Memory B cell (primary cell): Measurements from ENCODE around the gene GIPC2.
"Not testable (repeated sequence)": the region's sequence is repeated elsewhere in the genome, so short reads cannot be mapped to it uniquely, and the experiment has no call there.

Experiments
- ATAC-seq: fragments of 150-1000 bp; cut with Tn5 transposase; 2 replicates; pipeline ENCODE4 v1.10.0; 2021; ENCODE audit warnings: low read depth, mild to moderate bottlenecking, moderate library complexity
- DNase-seq, 2 donors: peaks; one replicate each; pipeline ENCODE4 v3.0.0; 2022; ENCODE audit warnings: low spot score in 2 of 2
- H3K27ac Mint-ChIP-seq: one replicate; pipeline ENCODE4 v1.8.0; 2022; ENCODE audit warnings: mild to moderate bottlenecking, moderate library complexity, mixed read lengths
- H3K27me3 Mint-ChIP-seq: one replicate; pipeline ENCODE4 v1.8.0; 2022; ENCODE audit warnings: mixed read lengths
- H3K36me3 Mint-ChIP-seq: one replicate; pipeline ENCODE4 v1.8.0; 2022; ENCODE audit warnings: mild to moderate bottlenecking, mixed read lengths
- H3K4me1 Mint-ChIP-seq: one replicate; pipeline ENCODE4 v1.8.0; 2022; ENCODE audit warnings: mixed read lengths
- H3K4me3 Mint-ChIP-seq: one replicate; pipeline ENCODE4 v1.8.0; 2022; ENCODE audit warnings: mild to moderate bottlenecking, moderate library complexity, mixed read lengths
- H3K9me3 Mint-ChIP-seq: one replicate; pipeline ENCODE4 v1.8.0; 2022; ENCODE audit warnings: mixed read lengths

GIPC2 gene

DNA sequence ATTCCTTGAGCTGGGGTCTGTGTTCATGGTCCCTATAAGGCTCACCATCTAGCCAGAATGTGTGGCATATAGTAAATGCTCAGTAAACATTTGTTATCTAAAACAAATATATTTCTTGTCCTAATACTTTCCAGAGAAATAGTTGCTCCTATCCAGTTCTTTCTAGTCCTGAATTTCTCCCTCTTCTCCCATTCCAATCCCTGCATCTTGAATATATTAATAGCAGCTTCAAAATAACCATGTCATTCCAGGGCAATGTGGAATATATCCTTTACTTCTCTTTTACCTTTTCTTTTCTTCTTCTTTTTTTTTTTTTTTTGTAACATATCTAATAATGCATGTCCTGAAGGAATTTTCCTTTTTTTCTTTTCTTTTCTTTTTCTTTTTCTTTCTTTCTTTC, 30.6 kb upstream of the GIPC2 start:
- H3K4me1 Mint-ChIP-seq, result no peaks in the 10 kb centered on the region
- no peak overlapping the region for H3K27ac Mint-ChIP-seq
- peaks cover 19% of the 10 kb centered on the region for H3K36me3 Mint-ChIP-seq
- no peak overlapping the region for H3K4me3 Mint-ChIP-seq
- DNase-seq, result no peak
- H3K9me3 Mint-ChIP-seq, result no peaks in the 10 kb centered on the region
- no peak for ATAC-seq
- no peaks in the 10 kb centered on the region for H3K27me3 Mint-ChIP-seq

DNA sequence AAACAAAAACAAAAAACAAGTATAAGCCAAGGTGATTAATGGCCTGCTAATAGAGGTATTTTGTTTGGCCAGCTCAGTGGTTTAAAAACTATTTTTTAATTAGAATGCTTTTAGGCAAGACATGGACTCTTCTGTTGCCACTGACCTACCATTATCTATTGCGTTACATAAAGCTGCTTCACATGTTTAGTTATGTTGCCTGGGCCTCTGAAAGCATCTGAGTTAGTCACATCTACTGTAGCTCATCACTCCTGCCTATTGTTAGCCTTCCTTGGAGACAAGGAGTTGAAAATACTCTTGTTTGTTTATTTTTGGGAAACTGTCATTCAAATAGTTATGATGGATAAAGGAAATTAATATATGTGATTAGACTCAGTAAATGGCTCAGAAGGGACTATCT, 26.7 kb upstream of the GIPC2 start:
- no peak overlapping the region for H3K27ac Mint-ChIP-seq
- DNase-seq (no peak), ATAC-seq (no peak)
- H3K27me3 Mint-ChIP-seq, result no peaks in the 10 kb centered on the region
- peaks cover 14% of the 10 kb centered on the region for H3K36me3 Mint-ChIP-seq
- H3K4me3 Mint-ChIP-seq, result no peak overlapping the region
- no peaks in the 10 kb centered on the region for H3K4me1 Mint-ChIP-seq
- peaks cover 2% of the 10 kb centered on the region for H3K9me3 Mint-ChIP-seq

DNA sequence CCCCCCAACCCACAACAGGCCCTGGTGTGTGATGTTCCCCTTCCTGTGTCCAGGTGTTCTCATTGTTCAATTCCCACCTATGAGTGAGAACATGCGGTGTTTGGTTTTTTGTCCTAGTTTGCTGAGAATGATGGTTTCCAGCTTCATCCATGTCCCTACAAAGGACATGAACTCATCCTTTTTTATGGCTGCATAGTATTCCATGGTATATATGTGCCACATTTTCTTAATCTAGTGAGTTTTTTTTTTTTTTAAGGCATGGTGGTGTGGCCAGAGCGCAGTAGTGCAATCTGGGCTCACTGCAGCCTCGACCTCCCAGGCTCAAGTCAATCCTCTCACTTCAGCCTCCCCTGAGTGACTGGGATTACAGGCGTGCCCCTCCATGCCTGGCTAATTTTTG, 24.6 kb upstream of the GIPC2 start:
- not testable (repeated sequence) for ATAC-seq, H3K9me3 Mint-ChIP-seq, H3K36me3 Mint-ChIP-seq, H3K27me3 Mint-ChIP-seq, H3K4me1 Mint-ChIP-seq, H3K4me3 Mint-ChIP-seq, DNase-seq, H3K27ac Mint-ChIP-seq

DNA sequence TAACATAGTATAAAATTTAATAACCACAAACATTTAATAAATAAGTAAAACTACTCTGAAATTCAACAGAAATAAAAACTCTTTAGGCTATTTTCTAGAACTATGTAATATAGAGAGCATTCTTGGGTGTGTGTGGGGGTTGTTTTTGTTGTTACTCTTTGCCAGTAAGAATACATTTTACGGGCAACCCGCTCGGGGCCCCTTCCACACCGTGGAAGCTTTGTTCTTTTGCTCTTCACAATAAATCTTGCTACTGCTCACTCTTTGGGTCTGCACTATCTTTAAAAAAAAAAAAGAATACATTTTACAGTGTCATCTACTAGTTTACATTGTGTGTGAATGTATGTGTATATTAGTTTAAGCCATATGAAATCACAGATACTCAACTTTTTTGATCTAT, 16.0 kb upstream of the GIPC2 start:
- ATAC-seq, result no peak
- DNase-seq, result no peak
- no peaks in the 10 kb centered on the region for H3K9me3 Mint-ChIP-seq
- no peak overlapping the region for H3K4me3 Mint-ChIP-seq
- H3K4me1 Mint-ChIP-seq, result no peaks in the 10 kb centered on the region
- peaks cover 5% of the 10 kb centered on the region for H3K27me3 Mint-ChIP-seq
- H3K36me3 Mint-ChIP-seq, result no peaks in the 10 kb centered on the region
- no peak overlapping the region for H3K27ac Mint-ChIP-seq

DNA sequence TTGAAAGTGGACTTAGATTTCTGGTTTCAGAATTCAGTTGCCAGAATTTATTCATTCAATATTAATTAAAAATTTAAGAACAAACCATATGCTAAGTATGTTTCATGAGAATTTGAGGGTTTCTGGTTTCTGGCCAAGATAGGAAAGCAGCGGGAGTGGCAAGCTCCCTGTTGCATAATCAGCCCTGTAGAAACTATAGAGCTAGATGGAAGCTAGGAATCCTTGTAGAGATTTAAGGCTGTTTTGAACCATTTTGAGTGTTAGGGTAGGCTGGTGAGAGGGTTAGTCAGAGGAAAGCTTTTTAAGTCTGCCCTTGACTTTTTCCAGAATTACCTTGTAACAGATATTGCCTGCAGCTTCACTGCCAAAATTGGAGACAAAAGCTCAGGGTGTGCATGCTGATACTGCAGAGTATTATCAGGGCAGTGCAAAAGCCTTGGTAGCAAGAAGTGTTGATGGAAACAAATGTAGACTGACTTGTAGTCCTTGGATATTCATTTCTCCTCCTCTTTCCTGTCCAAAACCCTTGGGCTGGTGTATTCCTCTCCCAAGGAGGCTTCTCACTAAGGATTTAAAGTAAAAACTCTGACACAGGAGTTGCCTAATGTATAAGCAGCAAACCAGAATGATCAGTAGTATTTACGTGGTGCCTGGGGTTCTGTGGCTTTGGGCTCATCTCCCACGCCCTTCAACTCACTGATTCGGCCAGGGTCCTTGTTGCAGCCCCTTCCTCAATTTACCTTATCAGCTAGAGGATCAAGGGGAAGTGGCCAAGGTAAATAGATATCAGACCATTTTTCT, 12.6 kb upstream of the GIPC2 start:
- DNase-seq, result no peak
- no peaks in the 10 kb centered on the region for H3K4me1 Mint-ChIP-seq
- H3K36me3 Mint-ChIP-seq, result no peaks in the 10 kb centered on the region
- H3K4me3 Mint-ChIP-seq, result no peak overlapping the region
- H3K27me3 Mint-ChIP-seq, result peaks cover 8% of the 10 kb centered on the region
- ATAC-seq, result no peak
- no peaks in the 10 kb centered on the region for H3K9me3 Mint-ChIP-seq
- no peak overlapping the region for H3K27ac Mint-ChIP-seq

DNA sequence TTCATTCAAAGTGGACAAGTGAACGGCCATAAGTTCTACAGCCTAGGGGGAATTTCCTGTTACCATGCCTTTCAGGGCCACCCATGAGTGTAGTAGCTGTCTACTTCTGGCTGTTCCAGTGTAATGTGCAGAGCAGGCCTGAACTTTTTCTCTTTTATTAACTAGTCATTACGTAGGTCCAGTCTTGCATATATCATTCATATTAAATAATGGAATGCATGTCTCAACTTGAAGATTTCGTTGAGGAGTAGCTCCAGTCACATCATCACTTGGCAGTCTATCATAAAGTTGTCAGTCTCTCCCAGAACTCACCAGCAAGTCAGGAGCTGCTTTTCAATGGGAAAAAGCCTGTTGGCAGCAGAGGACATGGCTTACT, 12.0 kb upstream of the GIPC2 start:
- Mint-ChIP-seq H3K27ac (no peak overlapping the region), H3K36me3 (no peaks in the 10 kb centered on the region), H3K9me3 (no peaks in the 10 kb centered on the region), H3K4me3 (no peak overlapping the region), H3K4me1 (no peaks in the 10 kb centered on the region), H3K27me3 (peaks cover 8% of the 10 kb centered on the region)
- no peak for DNase-seq
- ATAC-seq, result no peak

DNA sequence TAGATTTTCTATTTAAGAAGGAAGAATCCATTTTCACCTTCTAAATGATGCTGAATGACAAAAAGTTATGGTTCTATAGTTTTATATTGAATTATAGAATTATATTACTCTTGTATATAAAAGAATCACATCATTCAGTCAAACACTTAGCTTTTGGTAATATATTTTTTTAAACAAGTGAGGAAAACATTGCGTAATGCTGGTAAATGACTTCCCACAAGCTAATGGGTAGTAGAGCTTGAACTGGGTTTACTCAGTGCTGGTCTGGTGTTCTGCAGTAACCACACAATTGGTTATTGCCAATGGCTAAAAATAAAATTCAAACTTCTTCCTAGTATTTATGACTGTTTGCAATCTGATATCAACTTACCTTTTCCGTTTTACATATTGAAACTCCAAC, 10.6 kb upstream of the GIPC2 start:
- Mint-ChIP-seq H3K4me3 (no peak overlapping the region), H3K27me3 (peaks cover 8% of the 10 kb centered on the region), H3K4me1 (no peaks in the 10 kb centered on the region), H3K27ac (no peak overlapping the region), H3K9me3 (no peaks in the 10 kb centered on the region), H3K36me3 (no peaks in the 10 kb centered on the region)
- ATAC-seq (no peak), DNase-seq (no peak)

DNA sequence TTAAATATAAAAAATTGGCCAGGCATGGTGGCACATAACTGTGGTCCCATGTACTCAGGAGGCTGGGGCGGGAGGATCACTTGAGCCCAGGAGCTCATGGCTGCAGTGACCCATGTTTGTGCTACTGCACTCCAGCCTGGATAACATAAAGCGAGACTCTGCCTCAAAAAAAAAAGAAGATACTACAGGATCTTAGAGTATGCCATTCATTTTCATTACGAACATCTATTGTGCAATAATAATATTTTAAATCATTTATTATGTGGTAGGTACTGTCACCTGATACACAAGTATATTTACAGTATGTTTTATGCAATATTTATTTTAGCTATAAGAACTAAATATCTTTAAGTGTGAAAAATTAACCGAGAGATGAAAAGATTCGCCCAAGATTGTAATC, 9.3 kb upstream of the GIPC2 start:
- H3K36me3 Mint-ChIP-seq, result no peaks in the 10 kb centered on the region
- peaks cover 8% of the 10 kb centered on the region for H3K27me3 Mint-ChIP-seq
- DNase-seq (no peak), ATAC-seq (no peak)
- no peak overlapping the region for H3K27ac Mint-ChIP-seq
- H3K4me1 Mint-ChIP-seq, result peaks cover 7% of the 10 kb centered on the region
- no peak overlapping the region for H3K4me3 Mint-ChIP-seq
- no peaks in the 10 kb centered on the region for H3K9me3 Mint-ChIP-seq

DNA sequence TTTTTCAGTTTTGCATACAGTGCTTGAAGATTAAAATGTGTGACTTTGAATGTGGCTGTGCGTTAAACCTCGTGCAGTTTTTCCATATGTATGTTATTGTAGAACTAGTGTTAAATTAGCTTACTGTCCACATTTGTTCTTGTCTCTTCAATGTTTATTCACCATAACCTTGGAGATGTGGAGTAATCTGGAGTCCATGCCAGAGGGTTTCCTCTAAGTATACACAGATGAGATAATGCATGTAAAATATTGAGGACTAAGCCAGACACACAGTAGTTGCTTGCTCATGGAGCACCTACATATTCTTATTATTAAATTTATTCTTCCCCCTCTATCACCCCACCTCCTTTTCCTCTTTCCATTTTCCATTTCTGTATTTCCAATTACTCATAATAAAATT, 7.7 kb upstream of the GIPC2 start:
- Mint-ChIP-seq H3K4me3 (no peak overlapping the region), H3K36me3 (no peaks in the 10 kb centered on the region), H3K4me1 (peaks cover 7% of the 10 kb centered on the region), H3K27me3 (peaks cover 7% of the 10 kb centered on the region), H3K9me3 (no peaks in the 10 kb centered on the region), H3K27ac (no peak overlapping the region)
- ATAC-seq (no peak), DNase-seq (no peak)

DNA sequence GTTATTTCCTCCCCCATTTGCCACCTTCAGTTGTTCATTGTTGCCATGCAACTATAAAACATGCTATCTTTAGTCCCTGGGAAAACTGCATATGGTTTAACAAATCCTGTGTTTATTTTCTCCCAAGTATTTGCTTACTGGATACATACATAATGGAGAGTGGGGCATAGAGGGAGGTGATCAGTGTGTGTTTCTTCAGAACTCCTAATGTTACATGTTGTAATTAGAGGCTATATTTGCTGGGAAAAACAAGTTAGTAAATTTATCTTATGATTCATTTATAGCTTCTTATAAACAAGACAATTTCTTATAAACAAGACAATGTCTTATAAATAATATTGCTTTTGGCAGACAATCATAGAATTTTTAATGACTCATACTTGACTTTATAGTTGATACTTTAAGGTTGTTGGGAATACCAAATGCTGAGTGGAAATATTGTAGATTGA, 7.3 kb upstream of the GIPC2 start:
- DNase-seq, result no peak
- H3K27ac Mint-ChIP-seq, result no peak overlapping the region
- H3K4me3 Mint-ChIP-seq, result no peak overlapping the region
- peaks cover 7% of the 10 kb centered on the region for H3K4me1 Mint-ChIP-seq
- H3K9me3 Mint-ChIP-seq, result no peaks in the 10 kb centered on the region
- no peak for ATAC-seq
- H3K27me3 Mint-ChIP-seq, result peaks cover 7% of the 10 kb centered on the region
- H3K36me3 Mint-ChIP-seq, result no peaks in the 10 kb centered on the region

DNA sequence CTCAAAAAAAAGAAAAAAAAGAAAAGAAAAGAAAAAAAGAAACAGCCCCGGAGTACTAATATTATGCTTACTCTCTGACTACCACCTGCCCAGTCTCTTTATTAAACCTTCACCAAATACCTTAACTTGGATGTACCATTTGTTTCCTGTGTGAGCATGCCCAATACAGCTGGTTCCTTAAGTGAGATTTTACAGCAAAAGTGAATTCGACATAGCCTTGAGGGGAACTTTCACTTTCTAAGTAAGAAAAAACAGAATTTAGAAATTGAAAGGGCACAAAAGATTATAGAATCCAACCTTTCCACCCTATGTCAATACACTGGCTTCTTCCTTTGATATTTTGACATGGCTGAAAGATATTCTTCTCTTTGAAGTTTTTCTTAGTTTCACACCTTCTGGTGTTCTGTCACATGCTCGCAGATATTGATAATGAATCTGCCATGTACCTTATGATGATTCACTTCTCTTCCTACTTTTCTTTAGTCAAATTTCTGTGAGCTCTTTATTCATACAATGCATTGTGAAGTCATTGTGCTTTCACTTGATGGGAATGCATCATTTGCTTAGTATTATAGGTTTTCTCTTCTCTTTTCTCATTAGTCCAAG, 5.2 kb upstream of the GIPC2 start:
- Mint-ChIP-seq H3K9me3 (no peaks in the 10 kb centered on the region), H3K36me3 (no peaks in the 10 kb centered on the region), H3K4me1 (peaks cover 19% of the 10 kb centered on the region), H3K27me3 (peaks cover 11% of the 10 kb centered on the region), H3K4me3 (peak overlapping the region; percentile 54), H3K27ac (no peak overlapping the region)
- DNase-seq (no peak), ATAC-seq (peak; percentile 32)

DNA sequence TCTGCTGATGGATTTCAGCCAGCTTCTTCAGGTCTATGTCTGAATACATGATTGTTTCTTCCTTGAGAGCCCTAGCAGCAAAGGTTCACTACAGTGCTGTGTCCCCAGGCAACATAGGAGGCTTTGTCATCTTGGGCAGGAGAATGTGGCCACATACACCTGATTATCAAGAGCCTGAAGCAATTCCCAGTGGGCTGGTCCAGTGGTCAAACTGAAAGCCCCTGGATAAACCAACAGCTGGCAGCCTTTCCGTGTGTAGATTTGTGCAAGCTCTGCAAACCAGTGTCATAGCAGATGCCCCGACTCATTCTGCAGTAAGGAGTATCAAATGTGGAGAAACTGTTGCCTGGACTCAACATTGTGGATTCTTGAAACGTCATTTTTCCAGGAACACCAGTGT, 2.3 kb upstream of the GIPC2 start:
- H3K4me1 Mint-ChIP-seq, result peaks cover 20% of the 10 kb centered on the region
- no peaks in the 10 kb centered on the region for H3K36me3 Mint-ChIP-seq
- H3K27me3 Mint-ChIP-seq, result peaks cover 17% of the 10 kb centered on the region
- H3K27ac Mint-ChIP-seq, result no peak overlapping the region
- no peak overlapping the region for H3K4me3 Mint-ChIP-seq
- DNase-seq, result no peak
- H3K9me3 Mint-ChIP-seq, result no peaks in the 10 kb centered on the region
- no peak for ATAC-seq

DNA sequence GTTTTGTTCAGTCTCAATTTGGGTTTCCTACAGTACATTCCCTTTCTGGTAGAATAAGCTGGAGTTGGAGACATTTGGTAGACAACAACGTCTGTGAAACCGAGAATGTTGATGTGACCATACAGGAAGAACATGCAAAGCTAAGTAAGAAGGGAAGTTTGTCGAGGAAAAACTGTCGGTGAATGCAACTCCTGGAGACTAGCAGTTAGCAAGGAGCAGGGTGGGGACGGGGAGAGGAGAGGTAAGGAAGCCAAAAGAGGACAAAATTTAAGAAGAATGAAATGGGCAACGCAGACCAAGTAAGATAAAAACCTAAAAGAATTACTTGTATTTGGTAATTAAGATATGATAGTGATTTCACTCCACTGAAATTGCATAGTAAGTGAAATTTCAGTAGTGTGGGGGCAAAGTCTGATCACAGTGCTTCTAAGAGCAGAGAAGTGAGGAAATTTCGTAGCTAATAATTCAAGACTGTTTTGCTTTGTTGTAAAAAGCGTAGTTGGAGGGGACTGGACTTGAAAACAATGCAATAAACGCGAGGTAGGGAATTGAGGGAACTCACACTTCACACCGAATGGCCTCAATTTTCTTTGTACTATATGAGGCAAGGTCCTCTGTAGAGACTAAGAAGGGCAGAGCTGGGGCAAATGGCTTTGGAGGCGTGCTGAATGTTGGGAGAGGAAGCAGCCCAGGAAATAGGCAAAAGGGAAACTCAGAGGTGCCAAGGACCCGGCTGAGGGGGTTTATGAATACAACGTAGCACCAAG, 787 bp upstream of the GIPC2 start:
- H3K4me3 Mint-ChIP-seq, result peak overlapping the region; percentile 70
- H3K27me3 Mint-ChIP-seq, result peaks cover 17% of the 10 kb centered on the region
- DNase-seq (no peak), ATAC-seq (no peak)
- H3K9me3 Mint-ChIP-seq, result no peaks in the 10 kb centered on the region
- H3K36me3 Mint-ChIP-seq, result no peaks in the 10 kb centered on the region
- H3K4me1 Mint-ChIP-seq, result peaks cover 20% of the 10 kb centered on the region
- no peak overlapping the region for H3K27ac Mint-ChIP-seq

DNA sequence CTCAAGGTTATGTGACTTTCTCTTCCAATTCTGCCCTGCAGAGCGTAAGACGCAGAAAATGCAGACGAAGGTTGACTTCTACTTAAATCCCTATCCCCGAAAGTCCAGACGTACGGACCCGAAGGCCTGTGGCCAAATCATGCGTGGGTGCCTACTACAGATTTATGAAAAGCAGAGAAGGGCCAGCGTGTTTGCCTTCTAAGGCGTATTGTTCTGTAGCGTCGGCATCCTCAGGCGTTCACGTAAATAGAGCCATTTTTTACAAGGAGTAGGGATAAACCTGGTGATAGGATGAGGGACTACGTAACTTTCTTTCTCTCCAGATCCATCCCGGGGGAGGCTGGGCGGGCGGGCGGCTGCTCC, 222 bp upstream of the GIPC2 start:
- Mint-ChIP-seq H3K27me3 (peaks cover 17% of the 10 kb centered on the region), H3K4me1 (peaks cover 17% of the 10 kb centered on the region), H3K27ac (no peak overlapping the region), H3K9me3 (no peaks in the 10 kb centered on the region), H3K36me3 (no peaks in the 10 kb centered on the region), H3K4me3 (peak overlapping the region; percentile 70)
- DNase-seq (no peak), ATAC-seq (peak; percentile 21)
